ENCODE results near the gene GRIA3.

- TF ChIP-seq CTCF (conservative IDR thresholded peaks at IDR 0.05): no peak
- no peak for TF ChIP-seq ZFX (IDR thresholded peaks at IDR 0.05)
Measured at GRCh38 chrX:123425904-123426303, 241.8 kb downstream of the GRIA3 start.
